A172 (cell line): ENCODE data around the gene CEP89. TPM values are rescaled to one million over a fixed set of nuclear protein-coding genes. Genes with fewer than 3 reads are reported as not detected.
"Not testable (repeated sequence)": the region's sequence is repeated elsewhere in the genome, so short reads cannot be mapped to it uniquely, and the experiment has no call there.

Experiments
- DNase-seq: peaks from one replicate; pipeline ENCODE4 v3.0.0-alpha.2; 2015; ENCODE audit warnings: low spot score
- total RNA-seq: library from RNA; depleted of rRNA; stranded (reverse); fragments of >200 nt; shearing (Covaris generic); gene quantifications from 2 replicates; pipeline ENCODE4 v1.2.3, GENCODE V29; 2014

The CEP89 gene
- total RNA-seq, 1 experiment from 2014 or later = 34.8 TPM

DNA sequence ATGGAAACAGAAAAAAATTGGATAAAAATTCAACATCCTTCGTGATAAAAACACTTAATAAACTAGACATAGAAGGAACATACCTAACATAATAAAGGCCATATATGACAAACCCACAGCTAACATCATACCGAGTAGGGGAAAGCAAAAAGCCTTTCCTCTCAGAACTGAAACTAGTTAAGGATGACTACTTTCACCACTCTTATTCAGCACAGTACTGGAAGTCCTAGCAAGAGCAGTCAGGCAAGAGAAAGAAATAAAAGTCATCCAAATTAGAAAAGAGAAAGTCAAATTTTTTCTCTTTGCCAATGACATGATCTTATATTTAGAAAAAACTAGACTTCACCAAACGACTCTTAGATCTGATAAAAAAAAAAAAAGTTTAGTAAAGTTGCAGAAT is 76.4 kb downstream of the CEP89 start:
- DNase-seq = no peak

GRCh38 chr19:32891609-32892008 is 80.1 kb downstream of the CEP89 start:
- no peak for DNase-seq

GRCh38 chr19:32890841-32891240 is 80.9 kb downstream of the CEP89 start:
- no peak for DNase-seq

DNA sequence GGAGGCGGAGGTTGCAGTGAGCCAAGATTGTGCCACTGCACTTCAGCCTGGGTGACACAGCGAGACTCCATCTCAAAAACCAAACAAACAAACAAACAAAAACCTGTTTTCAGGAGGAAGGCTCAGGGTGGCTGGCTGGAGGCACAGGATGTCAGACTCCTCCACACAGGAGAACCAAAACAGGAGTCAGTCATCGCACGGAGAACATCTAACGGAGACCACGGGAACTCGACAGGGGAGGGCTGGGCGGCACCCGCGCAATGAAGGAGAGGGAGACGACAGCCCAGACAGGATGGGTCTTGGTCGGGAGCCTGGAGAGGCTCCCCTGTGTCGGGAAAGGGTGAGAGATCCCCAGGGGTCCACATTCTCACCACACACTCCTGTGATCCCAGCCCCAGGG is 81.4 kb downstream of the CEP89 start:
- no peak for DNase-seq

DNA sequence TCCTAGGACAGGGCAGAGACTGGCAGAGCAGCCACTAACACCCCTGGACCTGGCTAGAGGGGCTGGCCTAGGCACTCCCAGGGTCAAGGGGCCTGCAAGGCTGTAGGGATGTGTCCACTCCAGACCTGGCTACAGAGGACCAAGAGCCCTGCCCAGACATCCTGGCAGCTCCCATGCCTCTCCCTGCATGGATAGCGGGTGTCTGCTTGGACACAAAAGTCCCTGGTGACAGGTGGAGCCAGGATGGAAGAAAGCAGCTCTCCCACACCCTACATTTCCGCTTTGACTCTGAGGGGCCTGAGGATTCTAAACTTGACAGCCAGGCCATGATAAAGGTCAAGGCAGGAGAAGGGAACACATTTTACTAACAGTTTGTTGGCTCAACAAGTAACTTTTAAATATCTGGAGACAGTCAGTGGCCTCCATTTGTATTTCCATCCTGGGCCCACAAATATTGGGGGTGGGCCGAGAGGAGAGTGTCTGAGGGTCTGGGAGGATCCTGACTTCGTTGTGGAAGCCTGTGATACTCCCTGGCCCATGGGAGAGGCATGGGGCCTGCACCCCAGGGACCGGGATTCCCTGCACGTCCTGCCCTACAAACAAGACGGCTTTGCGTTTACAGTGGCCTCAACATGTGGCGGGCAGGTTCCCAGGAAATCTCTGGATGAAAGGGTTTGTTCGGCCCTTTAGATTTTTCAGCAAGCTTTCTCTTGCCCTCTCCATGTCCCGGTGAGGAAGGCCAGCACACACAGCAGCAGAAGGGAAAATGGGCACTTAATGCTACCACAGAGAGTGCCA is 82.4 kb downstream of the CEP89 start:
- DNase-seq = no peak

DNA sequence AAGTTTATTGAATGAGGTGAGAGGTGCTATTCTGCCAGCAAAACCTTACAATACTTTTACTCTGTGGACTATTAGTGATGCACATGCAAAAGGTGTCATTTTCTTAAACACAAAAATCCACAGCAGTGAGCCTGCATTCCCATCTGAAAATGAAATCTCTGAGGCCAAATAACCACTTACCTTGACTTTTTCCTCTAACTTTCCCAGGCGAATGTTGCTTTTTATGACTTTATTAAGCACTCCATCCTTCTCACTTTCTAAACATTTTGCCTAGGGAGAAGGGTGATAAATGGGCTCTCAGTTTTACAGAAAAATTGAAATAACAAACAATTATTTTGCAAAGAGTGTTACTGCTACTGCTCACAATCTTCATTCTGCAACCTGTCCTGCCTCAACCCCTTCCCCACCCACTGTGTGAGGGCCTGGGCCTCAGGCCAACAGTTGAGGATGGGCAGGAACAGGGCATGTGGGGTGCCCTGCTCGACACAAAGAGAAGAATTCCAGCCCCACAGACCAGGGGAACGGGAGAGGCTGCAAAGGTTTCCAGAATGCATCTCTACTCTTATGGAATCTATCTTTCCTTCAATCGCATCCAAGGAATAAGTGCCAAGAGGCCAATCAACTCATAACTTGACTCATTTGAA is 84.1 kb downstream of the CEP89 start:
- no peak for DNase-seq

DNA sequence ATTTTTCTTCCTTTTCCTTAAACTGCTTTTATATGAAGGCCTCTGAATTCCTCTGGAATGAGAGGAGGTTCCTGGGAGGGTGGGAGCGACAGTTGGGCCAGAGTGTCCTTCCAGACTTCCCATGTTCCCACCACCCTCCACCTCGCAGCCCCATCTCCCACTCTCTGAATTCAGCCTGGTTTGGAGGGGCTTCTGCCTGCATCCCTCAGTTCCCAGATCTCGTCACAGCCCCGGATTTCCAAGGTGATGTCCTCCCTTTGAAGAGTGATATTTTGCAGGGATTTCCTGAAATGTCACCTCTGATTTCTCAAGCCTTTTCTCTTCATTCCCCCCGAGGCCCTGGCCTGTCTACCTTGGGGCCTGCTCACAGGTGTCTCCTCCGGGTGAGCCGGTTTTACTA is 85.5 kb downstream of the CEP89 start:
- DNase-seq = no peak

- not testable (repeated sequence) for DNase-seq
These were observed 86.5 kb downstream of the CEP89 start for GRCh38 chr19:32885255-32885654.

GRCh38 chr19:32881766-32882165 is 90.0 kb downstream of the CEP89 start:
- DNase-seq = no peak

DNA sequence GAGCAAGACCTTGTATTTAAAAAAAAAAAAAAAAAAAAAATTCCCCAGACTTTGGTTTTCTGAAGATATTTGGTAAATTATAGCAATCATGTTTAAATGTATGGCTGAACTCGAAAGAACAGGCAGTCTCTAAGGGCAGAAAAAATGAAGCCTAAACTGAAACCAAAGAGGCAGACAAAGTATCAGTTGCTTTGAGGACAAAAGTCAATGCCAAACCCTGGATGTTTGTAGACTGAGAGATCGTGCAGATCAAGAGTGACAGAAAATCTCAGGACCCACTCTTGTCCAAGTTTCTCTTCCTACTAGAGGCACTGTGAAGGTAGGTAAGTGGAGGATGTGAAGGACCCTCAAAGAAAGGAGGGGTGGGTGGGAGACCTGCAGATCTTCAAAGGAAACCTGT is 91.1 kb downstream of the CEP89 start:
- no peak for DNase-seq

DNA sequence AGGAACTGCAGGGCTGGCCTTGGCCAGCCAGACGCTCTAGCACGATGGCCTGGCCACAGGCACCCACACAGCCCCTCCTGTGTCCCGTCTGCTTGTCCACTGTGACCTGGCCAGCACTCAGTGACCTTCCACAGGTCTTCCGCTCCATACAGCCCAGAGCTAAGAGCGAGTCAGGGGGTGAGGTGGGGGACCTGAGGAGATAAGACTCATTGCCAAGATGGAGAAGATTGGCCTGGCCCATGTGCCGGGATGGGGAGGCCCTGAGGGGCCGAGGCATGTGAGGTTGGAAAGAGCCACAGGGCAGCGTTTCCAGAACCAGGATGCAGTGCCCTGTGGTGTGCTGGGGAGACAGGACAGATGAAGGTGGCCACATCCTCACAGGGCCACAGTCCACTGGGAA is 92.0 kb downstream of the CEP89 start:
- DNase-seq = no peak

GRCh38 chr19:32878988-32879387 is 92.8 kb downstream of the CEP89 start:
- no peak for DNase-seq

- no peak for DNase-seq
These were observed 93.6 kb downstream of the CEP89 start for GRCh38 chr19:32877977-32878745.

DNA sequence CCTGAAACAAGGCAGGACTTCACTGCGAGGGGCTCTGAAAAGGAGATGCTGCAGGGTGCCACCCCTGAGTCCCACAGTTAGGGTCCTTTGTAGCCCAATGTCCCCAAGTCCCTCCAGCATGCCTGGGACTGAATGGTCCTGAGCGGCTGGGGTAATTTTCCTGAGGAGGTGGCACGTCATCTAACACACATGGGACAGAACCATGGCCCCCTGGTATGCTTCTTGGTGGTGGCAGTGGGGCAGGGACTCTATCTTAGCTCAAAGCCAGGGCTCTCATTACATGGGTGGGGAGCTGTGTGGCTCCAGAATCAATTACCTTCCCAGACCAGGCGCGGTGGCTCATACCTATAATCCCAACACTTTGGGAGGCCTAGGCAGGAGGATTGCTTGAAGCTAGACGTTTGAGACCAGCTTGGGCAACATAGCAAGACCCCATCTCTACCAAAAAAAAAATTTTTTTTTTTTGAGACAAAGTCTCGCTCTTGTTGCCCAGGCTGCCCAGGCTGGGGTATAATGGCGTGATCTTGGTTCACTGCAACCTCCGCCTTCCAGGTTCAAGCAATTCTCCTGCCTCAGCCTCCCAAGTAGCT is 94.3 kb downstream of the CEP89 start:
- DNase-seq = no peak

- peak; percentile 78 for DNase-seq
These were observed 94.9 kb downstream of the CEP89 start for GRCh38 chr19:32876919-32877285.

DNA sequence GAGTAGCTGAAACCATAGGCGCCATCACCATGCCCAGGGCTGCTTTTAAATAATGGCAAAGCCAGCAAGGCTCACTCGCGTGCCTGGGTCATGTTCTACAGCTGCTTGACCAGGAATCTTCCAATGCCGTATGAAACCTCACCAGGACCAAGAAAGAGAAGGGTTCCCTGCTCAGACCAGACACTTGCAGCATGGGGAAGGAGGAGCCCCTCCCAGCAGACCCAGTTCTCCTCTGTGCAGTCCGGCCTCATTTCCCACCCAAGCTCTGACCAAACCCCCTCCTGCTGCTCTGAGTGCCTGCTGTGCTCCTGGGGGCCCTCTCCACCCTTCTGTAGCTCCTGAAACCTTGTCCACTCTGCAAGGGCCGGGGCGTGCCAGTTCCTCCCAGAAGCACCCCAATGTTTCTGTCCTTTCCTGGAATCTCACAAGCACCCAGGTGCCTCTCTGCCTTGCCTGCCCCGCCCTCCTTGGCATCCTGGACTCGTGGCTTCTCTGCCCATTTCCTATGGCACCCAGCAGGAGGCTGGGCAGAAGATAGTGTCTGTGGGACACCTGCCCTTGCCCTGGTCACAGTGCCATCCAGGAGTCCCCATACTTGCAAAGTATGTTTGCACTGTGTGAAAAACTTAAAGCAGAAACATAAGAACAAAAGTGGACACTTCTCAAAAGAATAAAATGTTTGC is 95.4 kb downstream of the CEP89 start:
- peak; percentile 39 for DNase-seq

DNA sequence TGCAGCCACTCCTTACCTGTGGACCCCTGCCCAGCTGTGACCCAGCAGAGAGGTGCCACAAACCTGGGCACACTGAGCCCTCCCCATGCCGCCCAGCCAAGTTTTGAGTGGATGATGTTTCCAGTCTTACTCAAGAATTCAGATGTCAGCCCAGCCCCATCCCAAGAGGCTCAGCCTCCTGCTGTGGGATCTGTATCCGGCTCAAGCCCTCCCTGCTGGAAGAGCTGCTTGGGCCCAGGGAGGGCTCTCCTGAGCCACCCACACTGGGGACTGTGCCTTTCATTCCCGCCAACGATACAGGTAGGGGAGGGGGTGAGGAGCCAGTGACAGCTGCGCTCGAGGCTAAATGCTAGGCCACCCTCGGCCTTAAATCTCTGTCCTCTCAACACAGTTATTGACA is 96.3 kb downstream of the CEP89 start:
- no peak for DNase-seq

- DNase-seq = no peak
These were observed 97.2 kb downstream of the CEP89 start for GRCh38 chr19:32874605-32875004.

DNA sequence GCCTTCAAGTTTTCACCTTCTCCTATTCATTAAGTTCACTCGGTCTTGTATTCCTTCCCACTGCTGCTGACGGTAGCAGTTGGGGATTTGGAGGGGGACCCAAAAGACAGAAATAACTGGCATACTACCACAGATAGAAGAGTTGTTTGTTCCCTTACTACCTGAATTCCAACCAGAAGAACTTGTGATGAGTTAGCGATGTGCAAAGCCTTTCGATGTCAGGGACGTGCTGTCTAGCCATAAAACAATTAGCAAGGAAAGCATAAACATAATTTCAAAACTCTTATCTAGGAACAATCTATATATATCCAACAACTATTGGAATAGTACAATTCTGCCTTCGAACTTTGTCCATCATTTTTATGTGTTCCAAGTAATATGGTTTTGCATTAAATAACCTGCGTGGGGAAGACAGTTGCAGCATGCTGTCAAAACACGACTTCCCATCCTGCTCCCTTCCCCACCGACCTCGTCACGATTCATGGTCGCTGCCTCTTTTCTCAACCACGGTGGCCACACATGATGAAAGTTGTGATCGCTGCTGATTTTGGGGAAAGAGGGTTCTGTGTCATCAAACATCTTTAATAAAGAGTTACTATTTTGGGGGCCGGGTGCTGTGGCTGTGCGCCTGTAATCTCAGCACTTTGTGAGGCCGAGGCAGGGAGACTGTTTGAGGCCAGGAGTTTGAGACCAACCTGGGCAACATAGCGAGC is 98.4 kb downstream of the CEP89 start:
- DNase-seq = no peak

- DNase-seq = no peak
These were observed 99.4 kb downstream of the CEP89 start for GRCh38 chr19:32872391-32872790.

GRCh38 chr19:32870981-32871451 is 100.7 kb downstream of the CEP89 start:
- DNase-seq = no peak
